K562 (cell line): Measurements from ENCODE around the gene GNG7. TPM values are rescaled to one million over a fixed set of nuclear protein-coding genes. Genes with fewer than 3 reads are reported as not detected.

ENCODE experiments used
- CBX3 ChIP-seq, 2 experiments: IDR thresholded peaks; 1 replicate in 1 of 2; 2 replicates in 1 of 2; pipeline ENCODE4 v1.6.1; 2012; ENCODE audit warnings: inconsistent platforms in 2 of 2, low read length in 2 of 2, borderline replicate concordance in 1 of 2, control low read depth in 1 of 2
- DMBX1 ChIP-seq: fragments of 250-450 bp; sonication (Bioruptor Pico); IDR thresholded peaks from 2 replicates; pipeline ENCODE4 v1.8.0; 2022; ENCODE audit warnings: inconsistent platforms, mild to moderate bottlenecking, moderate library complexity, borderline replicate concordance
- DNMT1 ChIP-seq: fragments of 450-650 bp; IDR thresholded peaks from 2 replicates; pipeline ENCODE4 v1.6.1; 2016; ENCODE audit warnings: antibody characterized with exemption, mild to moderate bottlenecking
- ELF1 ChIP-seq: fragments of 200-800 bp; sonication (Bioruptor generic); IDR thresholded peaks from 2 replicates; pipeline ENCODE4 v1.6.1; 2016; ENCODE audit warnings: missing genetic modification characterization, missing compliant biosample characterization
- GTF2E2 ChIP-seq: fragments of 200-800 bp; sonication (Bioruptor generic); IDR thresholded peaks from 2 replicates; pipeline ENCODE4 v1.6.1; 2016; ENCODE audit warnings: missing genetic modification characterization, missing compliant biosample characterization
- HSF4 ChIP-seq: fragments of 250-450 bp; sonication (Bioruptor Pico); IDR thresholded peaks from 2 replicates; pipeline ENCODE4 v2.1.2; 2022; ENCODE audit warnings: mild to moderate bottlenecking, moderate library complexity, borderline replicate concordance
- JUN ChIP-seq, 2 experiments: sonication (generic) in 1 of 2; formaldehyde crosslinking in 1 of 2; IDR thresholded peaks; 2 replicates each; pipeline versions ENCODE4 v1.6.1 to v1.8.0; 2012 to 2022; ENCODE audit warnings: borderline replicate concordance in 2 of 2, mild to moderate bottlenecking in 2 of 2, improper control_type of control experiment in 1 of 2, low read depth in 1 of 2, low read length in 1 of 2, missing genetic modification reagents in 1 of 2
- KLF16 ChIP-seq: IDR thresholded peaks from 2 replicates; pipeline ENCODE4 v1.6.1; 2016; ENCODE audit warnings: antibody characterized with exemption
- LEF1 ChIP-seq: fragments of 450-650 bp; IDR thresholded peaks from 2 replicates; pipeline ENCODE4 v1.6.1; 2016; ENCODE audit warnings: mild to moderate bottlenecking
- MBD1 ChIP-seq: fragments of 250-450 bp; sonication (Bioruptor Pico); IDR thresholded peaks from 2 replicates; pipeline ENCODE4 v1.8.0; 2022; ENCODE audit warnings: inconsistent platforms
- NCOA1 ChIP-seq: fragments of 450-650 bp; IDR thresholded peaks from 2 replicates; pipeline ENCODE4 v1.6.1; 2016; ENCODE audit warnings: low read depth
- NCOA6 ChIP-seq: fragments of 450-650 bp; IDR thresholded peaks from 2 replicates; pipeline ENCODE4 v1.6.1; 2017; ENCODE audit warnings: mild to moderate bottlenecking
- POLR2A ChIP-seq: fragments of 450-650 bp; conservative IDR thresholded peaks from 2 replicates; pipeline ENCODE4 v1.6.1; 2016
- SMAD1 ChIP-seq: fragments of 150-350 bp; IDR thresholded peaks from 2 replicates; pipeline ENCODE4 v1.6.1; 2014; ENCODE audit warnings: low read length, low read depth; ENCODE audit not compliant: partially characterized antibody
- TAF15 ChIP-seq: fragments of 200-400 bp; formaldehyde crosslinking; IDR thresholded peaks from 2 replicates; pipeline ENCODE4 v1.6.1; 2017; ENCODE audit warnings: mild to moderate bottlenecking, low read depth, low read length, moderate library complexity
- WHSC1 ChIP-seq: IDR thresholded peaks from one replicate; pipeline ENCODE4 v1.6.1; 2012; ENCODE audit warnings: low read length, control low read depth, inconsistent platforms
- ZNF384 ChIP-seq: IDR thresholded peaks from 2 replicates; pipeline ENCODE4 v1.6.1; 2012; ENCODE audit warnings: low read depth, low read length, improper control_type of control experiment
- ZNF551 ChIP-seq: fragments of 250-450 bp; sonication (Bioruptor Pico); IDR thresholded peaks from 2 replicates; pipeline ENCODE4 v1.5.0; 2021; ENCODE audit warnings: mild to moderate bottlenecking, moderate library complexity
- ZNF830 ChIP-seq: fragments of 250-450 bp; sonication (Bioruptor Pico); IDR thresholded peaks from 2 replicates; pipeline ENCODE4 v1.5.0; 2021; ENCODE audit warnings: mild to moderate bottlenecking
- polyA plus RNA-seq, 8 experiments: library from polyadenylated mRNA; depleted of rRNA in 4 of 8; stranded (reverse) in 5 of 8; unstranded in 3 of 8; fragments of >200 nt; fragmentation: Nextera tagmentation in 2 of 8; fragmentation: Illumina TruSeq in 1 of 8; extraction: Ambion mirVana in 2 of 8; extraction: Trizol in 1 of 8; gene quantifications; 2 replicates each; pipeline versions ENCODE4 v1.2.1 to v1.2.3, GENCODE V29; 2011 to 2014; ENCODE audit warnings: inconsistent platforms in 1 of 8, missing spikeins in 1 of 8
- total RNA-seq, 7 experiments: library from RNA; depleted of rRNA in 6 of 7; stranded (reverse); fragments of >200 nt in 6 of 7; fragmentation: Illumina TruSeq in 2 of 7; extraction: Trizol in 2 of 7; gene quantifications; 2 replicates each; pipeline versions ENCODE4 v1.2.1 to v1.2.3, GENCODE V29; 2011 to 2021; ENCODE audit warnings: low replicate concordance in 1 of 7
- TF ChIP-seq, protein P1 (sequence below): fragments of 450-650 bp; IDR thresholded peaks from 2 replicates; pipeline ENCODE4 v1.6.1; 2017; ENCODE audit warnings: antibody characterized with exemption
- TF ChIP-seq, protein P2 (sequence below), 2 experiments: fragments of 450-650 bp; IDR thresholded peaks; 2 replicates each; pipeline ENCODE4 v1.6.1; 2018; ENCODE audit warnings: mild to moderate bottlenecking in 2 of 2, low read depth in 1 of 2; ENCODE audit not compliant: partially characterized antibody in 2 of 2
- TF ChIP-seq, protein P3 (sequence below): fragments of 450-650 bp; formaldehyde crosslinking; IDR thresholded peaks from 2 replicates; pipeline ENCODE4 v1.4.0; 2020; ENCODE audit warnings: mild to moderate bottlenecking

GNG7 gene
- total and polyA plus RNA-seq, 9 of the 15 experiments (the other 6 are each of a cell fraction or from before 2014, with no cell fraction given) = 0.01 to 0.20 (median 0.06) TPM; not detected in 1

- TF ChIP-seq ZNF830 (CRISPR knock-in tag) = no peak
- no peak for TF ChIP-seq POLR2A
- no peak for TF ChIP-seq GTF2E2 (tag)
- no peak for TF ChIP-seq SMAD1
- TF ChIP-seq WHSC1 = no peak
- TF ChIP-seq JUN (IDR thresholded peaks at IDR 0.05; ENCODE audit: borderline replicate concordance, low read depth, low read length) = peak; percentile 44; the same call in 1 of the 2 replicates
- no peak for TF ChIP-seq JUN (CRISPR knock-in tag; IDR thresholded peaks at IDR 0.05; ENCODE audit: borderline replicate concordance)
- no peak for TF ChIP-seq DNMT1
- no peak for TF ChIP-seq ZNF384
- TF ChIP-seq ELF1 (tag) = peak; percentile 66; the same call in 1 of the 2 replicates
- no peak for TF ChIP-seq ZNF551
- TF ChIP-seq MBD1 (CRISPR knock-in tag) = no peak
- TF ChIP-seq DMBX1 = 0 out of 2 replicates have a peak, but pooled peaks have one; percentile 40
- peak; percentile 69; the same call in 1 of the 2 replicates for TF ChIP-seq LEF1
- TF ChIP-seq, protein P1, sequence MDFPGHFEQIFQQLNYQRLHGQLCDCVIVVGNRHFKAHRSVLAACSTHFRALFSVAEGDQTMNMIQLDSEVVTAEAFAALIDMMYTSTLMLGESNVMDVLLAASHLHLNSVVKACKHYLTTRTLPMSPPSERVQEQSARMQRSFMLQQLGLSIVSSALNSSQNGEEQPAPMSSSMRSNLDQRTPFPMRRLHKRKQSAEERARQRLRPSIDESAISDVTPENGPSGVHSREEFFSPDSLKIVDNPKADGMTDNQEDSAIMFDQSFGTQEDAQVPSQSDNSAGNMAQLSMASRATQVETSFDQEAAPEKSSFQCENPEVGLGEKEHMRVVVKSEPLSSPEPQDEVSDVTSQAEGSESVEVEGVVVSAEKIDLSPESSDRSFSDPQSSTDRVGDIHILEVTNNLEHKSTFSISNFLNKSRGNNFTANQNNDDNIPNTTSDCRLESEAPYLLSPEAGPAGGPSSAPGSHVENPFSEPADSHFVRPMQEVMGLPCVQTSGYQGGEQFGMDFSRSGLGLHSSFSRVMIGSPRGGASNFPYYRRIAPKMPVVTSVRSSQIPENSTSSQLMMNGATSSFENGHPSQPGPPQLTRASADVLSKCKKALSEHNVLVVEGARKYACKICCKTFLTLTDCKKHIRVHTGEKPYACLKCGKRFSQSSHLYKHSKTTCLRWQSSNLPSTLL = no peak
- TF ChIP-seq KLF16 = no peak
- no peak for TF ChIP-seq TAF15
- TF ChIP-seq NCOA1 = no peak
- TF ChIP-seq, protein P2, sequence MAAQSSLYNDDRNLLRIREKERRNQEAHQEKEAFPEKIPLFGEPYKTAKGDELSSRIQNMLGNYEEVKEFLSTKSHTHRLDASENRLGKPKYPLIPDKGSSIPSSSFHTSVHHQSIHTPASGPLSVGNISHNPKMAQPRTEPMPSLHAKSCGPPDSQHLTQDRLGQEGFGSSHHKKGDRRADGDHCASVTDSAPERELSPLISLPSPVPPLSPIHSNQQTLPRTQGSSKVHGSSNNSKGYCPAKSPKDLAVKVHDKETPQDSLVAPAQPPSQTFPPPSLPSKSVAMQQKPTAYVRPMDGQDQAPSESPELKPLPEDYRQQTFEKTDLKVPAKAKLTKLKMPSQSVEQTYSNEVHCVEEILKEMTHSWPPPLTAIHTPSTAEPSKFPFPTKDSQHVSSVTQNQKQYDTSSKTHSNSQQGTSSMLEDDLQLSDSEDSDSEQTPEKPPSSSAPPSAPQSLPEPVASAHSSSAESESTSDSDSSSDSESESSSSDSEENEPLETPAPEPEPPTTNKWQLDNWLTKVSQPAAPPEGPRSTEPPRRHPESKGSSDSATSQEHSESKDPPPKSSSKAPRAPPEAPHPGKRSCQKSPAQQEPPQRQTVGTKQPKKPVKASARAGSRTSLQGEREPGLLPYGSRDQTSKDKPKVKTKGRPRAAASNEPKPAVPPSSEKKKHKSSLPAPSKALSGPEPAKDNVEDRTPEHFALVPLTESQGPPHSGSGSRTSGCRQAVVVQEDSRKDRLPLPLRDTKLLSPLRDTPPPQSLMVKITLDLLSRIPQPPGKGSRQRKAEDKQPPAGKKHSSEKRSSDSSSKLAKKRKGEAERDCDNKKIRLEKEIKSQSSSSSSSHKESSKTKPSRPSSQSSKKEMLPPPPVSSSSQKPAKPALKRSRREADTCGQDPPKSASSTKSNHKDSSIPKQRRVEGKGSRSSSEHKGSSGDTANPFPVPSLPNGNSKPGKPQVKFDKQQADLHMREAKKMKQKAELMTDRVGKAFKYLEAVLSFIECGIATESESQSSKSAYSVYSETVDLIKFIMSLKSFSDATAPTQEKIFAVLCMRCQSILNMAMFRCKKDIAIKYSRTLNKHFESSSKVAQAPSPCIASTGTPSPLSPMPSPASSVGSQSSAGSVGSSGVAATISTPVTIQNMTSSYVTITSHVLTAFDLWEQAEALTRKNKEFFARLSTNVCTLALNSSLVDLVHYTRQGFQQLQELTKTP (IDR thresholded peaks at IDR 0.05; ENCODE audit: low read depth in 1 of 2, partially characterized antibody in 2 of 2) = no peak
- no peak for TF ChIP-seq HSF4 (CRISPR knock-in tag)
- no peak for TF ChIP-seq NCOA6
- TF ChIP-seq, protein P3, sequence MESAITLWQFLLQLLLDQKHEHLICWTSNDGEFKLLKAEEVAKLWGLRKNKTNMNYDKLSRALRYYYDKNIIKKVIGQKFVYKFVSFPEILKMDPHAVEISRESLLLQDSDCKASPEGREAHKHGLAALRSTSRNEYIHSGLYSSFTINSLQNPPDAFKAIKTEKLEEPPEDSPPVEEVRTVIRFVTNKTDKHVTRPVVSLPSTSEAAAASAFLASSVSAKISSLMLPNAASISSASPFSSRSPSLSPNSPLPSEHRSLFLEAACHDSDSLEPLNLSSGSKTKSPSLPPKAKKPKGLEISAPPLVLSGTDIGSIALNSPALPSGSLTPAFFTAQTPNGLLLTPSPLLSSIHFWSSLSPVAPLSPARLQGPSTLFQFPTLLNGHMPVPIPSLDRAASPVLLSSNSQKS (CRISPR knock-in tag) = no peak
- TF ChIP-seq CBX3 (IDR thresholded peaks at IDR 0.05; ENCODE audit: borderline replicate concordance in 1 of 2, low read length in 2 of 2) = no peak
These were observed 195.4 kb downstream of the GNG7 start (continued) for GRCh38 chr19:2507109-2507508.
